Vagina (tissue), 2 donors: ENCODE data around the gene ZNF775.

ENCODE experiments used
- CTCF ChIP-seq, 3 experiments: fragments of 450-650 bp in 2 of 3; fragments of 200-600 bp in 1 of 3; sonication (generic) in 1 of 3; IDR thresholded peaks; one replicate each; pipeline ENCODE4 v1.5.1; 2017 to 2019; ENCODE audit warnings: antibody characterized with exemption in 3 of 3, mild to moderate bottlenecking in 2 of 3, moderate library complexity in 2 of 3
- POLR2A ChIP-seq, 2 donors: fragments of 450-650 bp; IDR thresholded peaks; one replicate each; pipeline ENCODE4 v1.6.1; 2017; ENCODE audit warnings: antibody characterized with exemption in 2 of 2, mild to moderate bottlenecking in 2 of 2, moderate library complexity in 2 of 2
- POLR2AphosphoS5 ChIP-seq, 2 donors: sonication (generic); formaldehyde crosslinking; IDR thresholded peaks; one replicate each; pipeline ENCODE4 v1.9.0; 2017; ENCODE audit warnings: antibody characterized with exemption in 2 of 2, mild to moderate bottlenecking in 2 of 2, low read depth in 1 of 2; ENCODE audit not compliant: insufficient read depth in 1 of 2

GRCh38 chr7:150378853-150379440 lies at the start of gene ZNF775:
- TF ChIP-seq CTCF (IDR thresholded peaks at IDR 0.05) (no peak), POLR2AphosphoS5 (IDR thresholded peaks at IDR 0.05; ENCODE audit: insufficient read depth in 1 of 2, low read depth in 1 of 2) (peak; percentile 11 to 82), POLR2A (IDR thresholded peaks at IDR 0.05) (peak; percentile 5 to 71)
